Stimulated activated CD4-positive, alpha-beta T cell treated with anti-CD3 and anti-CD28 coated beads, Interleukin-2, amount 100 ng/mL, for 24 hours (primary cell): ENCODE data around the gene CDC20.
"Not testable (repeated sequence)": the region's sequence is repeated elsewhere in the genome, so short reads cannot be mapped to it uniquely, and the experiment has no call there.

Experiments used
- DNase-seq, 2 donors: peaks; one replicate each; pipeline ENCODE4 v3.0.0-alpha.2; 2020

The CDC20 gene

GRCh38 chr1:43358121-43358745, 548 bp upstream of the CDC20 start:
- no peak for DNase-seq

- no peak for DNase-seq
Observed at GRCh38 chr1:43359696-43360095, 915 bp downstream of the CDC20 start.

- DNase-seq, result no peak
Observed at GRCh38 chr1:43360616-43361015, 1.8 kb downstream of the CDC20 start.

GRCh38 chr1:43363283-43363934, 4.6 kb downstream of the CDC20 start:
- no peak for DNase-seq

- DNase-seq, result no peak
Observed at GRCh38 chr1:43363935-43364525, 5.2 kb downstream of the CDC20 start.

GRCh38 chr1:43365678-43366077, 6.9 kb downstream of the CDC20 start:
- DNase-seq, result no peak

GRCh38 chr1:43366179-43366578, 7.4 kb downstream of the CDC20 start:
- DNase-seq, result no peak

- DNase-seq, result no peak
Observed at GRCh38 chr1:43366601-43367025, 7.8 kb downstream of the CDC20 start.

GRCh38 chr1:43367026-43367903, 8.5 kb downstream of the CDC20 start:
- peak; percentile 45 to 47 for DNase-seq

- DNase-seq, result peak; percentile 91 to 94
Observed at GRCh38 chr1:43367904-43368645, 9.3 kb downstream of the CDC20 start, which contains the start of gene ELOVL1. TSS of gene ELOVL1 (minus strand) at chr1:43368011. CDS start at chr1:43365609, 2,402 bp downstream.

- no peak for DNase-seq
Observed at GRCh38 chr1:43368646-43369020, 9.9 kb downstream of the CDC20 start.

GRCh38 chr1:43369779-43370178, 11.0 kb downstream of the CDC20 start:
- not testable (repeated sequence) for DNase-seq

GRCh38 chr1:43370564-43370963, 11.8 kb downstream of the CDC20 start:
- DNase-seq, result no peak

GRCh38 chr1:43372172-43372571, 13.4 kb downstream of the CDC20 start:
- no peak for DNase-seq

GRCh38 chr1:43373066-43373940, 14.5 kb downstream of the CDC20 start:
- DNase-seq, result no peak

GRCh38 chr1:43376723-43377235, 18.0 kb downstream of the CDC20 start:
- no peak for DNase-seq

GRCh38 chr1:43377831-43378230, 19.1 kb downstream of the CDC20 start:
- DNase-seq, result no peak

GRCh38 chr1:43379476-43379875, 20.7 kb downstream of the CDC20 start:
- no peak for DNase-seq

- no peak for DNase-seq
Observed at GRCh38 chr1:43381612-43382011, 22.8 kb downstream of the CDC20 start.

GRCh38 chr1:43382027-43382779, 23.4 kb downstream of the CDC20 start:
- no peak for DNase-seq

GRCh38 chr1:43383449-43383848, 24.7 kb downstream of the CDC20 start:
- DNase-seq, result no peak
